ENCODE results near the gene PTGIS.

The PTGIS gene

DNA sequence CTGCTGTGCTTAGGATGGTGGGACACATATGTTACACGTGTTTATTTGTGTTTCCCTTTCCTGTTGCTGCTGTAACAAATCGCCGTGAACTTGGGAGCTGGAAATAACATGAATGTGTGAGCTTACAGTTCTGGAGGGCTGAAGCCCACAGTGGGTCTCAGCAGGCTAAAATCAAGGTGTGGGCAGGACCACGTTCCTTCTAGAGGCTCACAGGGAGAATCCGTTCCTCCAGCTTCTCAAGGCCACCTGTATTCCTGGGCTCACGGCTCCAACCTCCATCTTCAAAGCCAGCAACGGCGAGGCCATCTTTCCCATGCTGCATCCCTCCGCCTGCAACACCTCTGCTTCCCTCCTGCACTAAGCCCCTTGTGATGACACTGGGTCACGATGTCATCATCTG is 27.4 kb upstream of the PTGIS start:
- DNase-seq, result no peak

DNA sequence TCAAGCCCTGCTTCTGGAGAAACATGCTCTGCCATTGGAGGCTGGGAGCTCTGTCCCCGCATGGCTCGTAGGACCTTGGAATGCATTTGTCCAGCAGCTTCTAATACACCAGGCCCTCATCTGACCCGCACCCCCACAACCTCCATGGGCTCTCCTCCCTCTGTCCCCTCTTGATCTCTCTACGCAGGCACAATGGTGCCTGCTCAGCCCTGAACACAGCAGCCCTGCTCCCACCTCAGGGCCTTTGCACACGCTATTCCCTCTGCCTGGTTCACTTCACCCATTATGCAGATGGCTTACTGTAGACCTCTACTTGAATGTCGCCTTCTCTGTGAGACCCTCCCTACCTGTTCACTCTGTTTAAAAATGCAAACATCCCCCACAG is 27.0 kb upstream of the PTGIS start:
- peak; percentile 46 for DNase-seq

DNA sequence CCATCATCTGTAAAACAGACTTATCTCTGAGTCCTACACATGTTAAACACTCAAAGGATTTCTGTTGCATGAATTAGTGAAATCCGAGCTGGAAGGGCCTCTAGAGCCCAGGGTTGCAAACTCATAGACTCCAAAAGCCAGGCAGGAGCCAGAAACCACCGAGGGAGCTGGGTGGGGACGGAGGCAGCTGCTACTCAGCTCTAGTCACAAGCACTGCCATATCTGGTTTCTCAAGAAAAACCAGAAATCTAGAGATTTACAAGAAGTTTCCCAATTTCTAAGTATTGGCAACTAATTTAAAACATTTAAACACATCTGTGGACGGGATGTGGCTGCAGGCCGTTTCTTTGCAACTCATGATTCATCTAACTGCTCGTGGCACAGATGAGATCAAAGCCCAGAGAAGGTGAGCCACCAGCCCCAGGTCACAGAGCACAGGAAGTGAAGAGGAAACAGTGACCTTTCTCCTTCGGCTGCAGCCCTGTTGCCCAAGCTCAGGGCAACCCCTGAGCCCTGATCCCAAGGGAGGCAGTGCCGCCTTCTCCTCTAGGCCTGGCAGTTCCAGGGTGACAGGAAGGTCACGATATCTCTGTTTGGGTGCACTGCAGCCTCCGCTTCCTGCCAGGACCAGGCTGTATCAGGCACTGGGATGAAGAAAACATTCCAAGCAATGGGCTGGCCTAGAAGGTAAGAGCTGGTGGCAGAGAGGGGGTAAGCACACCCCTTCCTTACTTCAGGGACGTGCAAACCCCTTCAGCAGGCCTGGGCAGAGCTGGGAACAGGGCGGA is 26.4 kb upstream of the PTGIS start:
- DNase-seq, result peak; percentile 88

DNA sequence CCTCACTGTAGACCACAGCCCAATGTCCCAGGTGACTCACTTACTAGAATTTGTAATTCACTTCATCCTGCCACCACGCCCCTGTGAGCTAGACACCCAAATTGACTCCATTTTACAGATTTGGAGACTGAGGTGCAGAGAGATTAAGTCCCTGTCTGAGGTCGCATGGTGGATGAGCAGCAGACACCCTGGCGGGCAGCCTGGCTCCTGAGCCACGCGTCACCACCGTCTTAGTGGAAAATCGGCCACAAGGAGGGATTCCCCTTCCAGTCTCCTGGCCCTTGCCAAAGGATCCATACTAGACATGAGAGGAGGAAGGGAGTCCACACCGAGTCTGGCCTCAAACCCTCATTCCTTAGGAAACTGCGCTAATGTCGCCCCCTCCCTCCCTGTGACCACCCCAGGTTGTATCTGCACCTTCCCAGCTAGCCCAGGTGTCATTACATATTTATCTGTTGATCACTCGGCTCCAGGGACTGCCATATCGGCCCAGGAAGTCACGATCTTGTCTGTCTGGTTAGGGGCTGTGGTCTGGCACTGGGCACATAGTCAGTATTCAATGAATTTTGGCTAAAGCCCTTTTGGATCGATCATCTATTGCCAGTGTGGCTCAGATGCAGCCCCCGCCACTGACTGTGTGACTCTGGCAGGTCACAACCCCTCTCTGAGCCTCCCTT is 25.7 kb upstream of the PTGIS start:
- peak; percentile 70 for DNase-seq

DNA sequence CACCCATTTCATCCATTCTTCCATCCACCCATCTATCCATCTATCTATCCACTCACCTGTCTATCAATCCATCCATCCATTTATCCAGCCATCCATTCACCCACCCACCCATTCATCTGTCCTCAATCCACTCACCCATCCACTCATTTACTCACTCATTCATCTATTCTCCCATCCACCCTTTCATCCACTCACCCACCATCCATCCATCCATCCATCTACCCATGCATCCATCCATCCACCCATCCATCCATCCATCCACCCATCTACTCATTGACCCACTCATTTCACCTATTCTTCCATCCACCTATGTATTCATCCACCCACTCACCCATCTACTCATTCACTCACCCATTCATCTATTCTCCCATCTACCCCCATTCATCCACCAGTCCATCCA is 24.2 kb upstream of the PTGIS start:
- DNase-seq, result no peak

DNA sequence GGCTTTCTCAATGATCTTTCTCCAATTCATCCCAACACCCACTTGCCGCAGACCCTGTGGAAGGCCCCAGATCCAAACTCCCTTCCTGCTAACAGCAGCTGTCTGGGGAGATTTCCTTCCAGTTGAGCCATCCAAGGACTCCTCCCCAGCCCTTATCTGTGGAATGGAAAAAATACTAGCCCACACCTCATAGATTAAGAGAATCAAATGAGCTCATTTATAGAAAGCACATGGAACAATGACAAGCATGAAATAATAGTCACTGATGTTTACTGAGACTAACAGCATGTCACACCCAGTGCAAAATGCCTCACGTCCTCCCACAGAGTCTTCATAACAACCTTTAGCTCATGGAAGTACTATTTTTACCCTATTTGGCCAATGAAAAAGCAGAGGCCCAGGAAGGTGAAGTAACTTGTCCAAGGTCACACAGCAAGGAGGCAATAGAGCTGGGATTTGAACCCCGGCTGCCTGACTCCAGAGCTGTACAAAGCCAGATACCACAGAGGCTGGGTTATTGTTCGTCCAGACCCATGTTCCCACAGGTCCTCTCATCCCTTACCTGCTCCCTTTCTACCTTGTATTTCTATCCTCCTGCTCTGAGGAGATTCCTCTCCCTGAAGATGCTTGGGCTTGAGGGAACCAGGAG is 23.4 kb upstream of the PTGIS start:
- peak; percentile 61 for DNase-seq

DNA sequence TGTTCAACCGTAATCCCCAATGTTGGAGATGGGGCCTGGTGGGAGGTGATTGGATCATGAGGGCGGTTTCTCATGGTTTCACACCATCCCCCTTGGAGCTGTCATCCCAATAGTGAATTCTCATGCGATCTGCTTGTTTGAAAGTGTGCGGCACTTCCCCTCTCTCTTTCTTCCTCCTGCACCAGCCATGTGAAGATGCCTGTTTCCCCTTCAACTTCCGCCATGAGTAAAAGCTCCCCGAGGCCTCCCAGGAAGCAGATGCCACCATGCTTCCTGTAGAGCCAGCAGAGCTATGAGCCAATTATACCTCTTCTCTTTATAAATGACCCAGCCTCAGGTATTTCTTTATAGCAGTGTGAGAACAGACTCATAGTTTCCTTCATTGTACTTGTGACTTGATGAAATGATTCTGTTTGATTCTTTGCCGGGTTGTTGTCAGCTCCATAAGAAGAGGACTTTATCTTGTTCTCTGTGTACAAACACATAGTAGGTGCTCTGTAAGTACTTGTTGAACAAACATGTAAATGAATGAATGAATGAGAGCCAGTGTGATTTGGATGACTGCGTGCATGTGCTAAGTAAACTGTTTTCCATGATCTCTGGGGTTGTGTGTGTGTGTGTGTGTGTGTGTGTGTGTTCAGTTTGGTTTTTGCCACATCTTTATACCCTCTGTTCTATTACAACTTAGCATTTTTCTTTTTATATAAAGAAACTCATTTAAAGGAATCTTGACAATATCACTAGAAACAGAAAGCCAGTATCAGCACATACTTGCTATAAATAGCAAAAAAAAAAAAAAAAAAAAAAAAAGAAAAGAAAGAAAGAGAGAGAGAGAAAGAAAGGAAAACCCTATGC is 22.5 kb upstream of the PTGIS start:
- DNase-seq, result peak; percentile 34

DNA sequence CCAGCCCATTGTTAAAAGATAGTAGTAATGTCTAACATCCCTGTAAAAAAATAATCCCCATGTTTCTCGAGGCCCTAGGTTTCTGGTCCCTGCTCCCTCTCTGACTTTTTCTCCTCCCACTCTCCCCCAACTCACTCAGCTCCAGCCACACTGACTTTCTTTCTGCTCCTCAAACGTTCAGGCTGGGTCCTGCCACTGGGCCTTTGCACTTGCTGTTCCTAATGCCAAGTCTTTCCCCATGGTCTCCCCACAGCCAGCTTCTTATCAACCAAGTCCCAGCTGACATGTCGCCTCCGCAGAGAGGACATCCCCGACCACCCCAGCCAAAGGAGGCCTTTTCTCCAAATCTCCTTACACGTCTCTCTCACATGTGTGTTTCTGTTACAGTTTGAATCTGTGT is 21.8 kb upstream of the PTGIS start:
- DNase-seq, result no peak

DNA sequence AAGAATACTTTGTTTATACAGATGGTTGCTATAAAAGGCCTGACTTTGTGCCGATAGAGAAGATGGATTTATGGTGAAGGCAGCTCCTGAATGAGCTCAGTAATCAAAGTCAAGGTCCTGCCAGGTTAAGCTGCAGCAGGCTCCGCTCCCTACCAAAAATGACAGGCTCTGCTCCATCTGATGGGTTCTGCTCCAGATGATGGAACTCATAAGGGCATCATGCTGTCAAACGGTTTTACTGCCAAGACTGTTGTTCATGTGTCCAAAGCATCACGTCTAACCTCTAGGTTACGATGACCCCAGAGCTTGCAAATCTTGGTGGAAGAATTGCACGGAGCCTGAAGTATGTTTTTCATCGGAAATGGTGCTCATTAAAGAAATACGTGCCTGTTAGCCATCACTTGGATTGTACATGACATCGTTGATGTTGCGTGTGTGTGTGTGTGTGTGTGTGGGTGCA is 19.2 kb upstream of the PTGIS start:
- no peak for DNase-seq

DNA sequence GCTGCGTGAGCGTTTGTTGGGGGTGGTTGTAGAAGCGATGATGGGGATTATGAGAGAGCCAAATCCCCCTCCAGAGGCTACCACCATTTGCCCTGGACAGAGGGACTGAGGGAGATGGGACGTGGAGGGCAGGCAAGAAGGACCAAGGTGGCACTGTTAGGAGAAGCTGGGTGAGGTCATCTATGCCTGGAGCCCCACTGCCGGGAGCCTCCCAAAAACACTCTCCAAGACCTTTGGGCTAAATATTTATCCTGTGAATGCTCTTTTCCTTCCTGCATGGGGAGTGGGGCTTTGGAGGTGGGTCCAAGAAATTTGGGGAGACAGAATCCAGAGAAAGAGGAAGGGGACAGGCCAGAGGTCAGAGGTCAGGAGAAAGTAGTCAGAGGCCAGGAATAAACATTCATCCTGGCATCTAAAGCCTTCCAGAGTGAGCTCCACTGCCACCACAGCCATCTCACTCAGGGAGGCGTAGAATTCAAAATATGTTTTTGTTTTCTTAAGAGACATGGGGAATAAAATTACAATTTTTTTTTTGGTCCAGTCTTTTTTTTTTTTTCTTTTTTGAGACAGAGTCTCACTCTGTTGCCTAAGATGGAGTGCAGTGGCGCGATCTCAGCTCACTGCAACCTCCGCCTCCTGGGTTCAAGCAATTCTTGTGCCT is 17.8 kb upstream of the PTGIS start:
- DNase-seq, result no peak

DNA sequence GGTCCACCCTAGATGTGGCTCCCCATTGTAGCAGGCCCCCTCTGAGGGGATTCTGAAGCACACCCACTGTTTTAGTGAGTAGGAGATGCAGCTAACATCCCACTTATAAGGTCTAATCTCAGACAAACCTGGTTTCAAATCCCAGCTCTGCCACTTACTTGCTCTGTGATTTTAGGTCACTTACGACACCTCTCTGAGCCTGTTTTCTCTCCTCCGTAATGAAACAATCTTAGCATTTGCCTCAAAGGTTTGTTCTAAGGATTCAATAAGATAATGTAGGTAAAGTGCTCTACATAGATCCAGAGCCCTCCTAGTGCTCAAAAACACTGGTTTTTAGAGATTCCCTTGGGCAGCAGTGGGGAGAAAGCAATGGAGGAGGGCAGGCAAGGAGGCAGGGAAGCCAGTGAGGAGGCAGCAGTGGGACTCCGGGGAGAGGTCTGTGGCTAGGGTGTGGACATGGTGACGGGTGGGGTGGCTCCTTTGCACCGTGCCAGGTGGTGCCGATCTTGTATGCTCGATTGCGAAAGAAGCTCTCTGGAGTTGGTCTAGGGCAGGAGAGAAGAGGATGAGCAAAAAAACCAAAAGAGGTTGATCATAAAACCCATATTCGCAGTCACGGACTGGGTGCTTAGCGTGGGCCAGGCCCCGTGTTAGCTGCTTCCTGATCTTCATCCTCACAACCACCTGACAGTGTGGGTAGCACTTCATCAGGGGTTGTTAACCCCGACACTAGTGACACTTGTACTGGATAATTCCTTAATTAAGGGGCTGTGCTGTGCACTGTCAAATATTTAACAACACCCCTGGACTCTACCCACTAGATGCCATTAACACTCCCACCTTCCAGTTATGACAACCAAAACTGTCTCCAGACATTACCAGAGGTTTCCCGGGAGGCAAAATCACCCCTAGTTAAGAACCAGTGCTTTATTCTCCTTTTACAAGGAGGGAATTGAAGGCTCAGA is 16.8 kb upstream of the PTGIS start:
- no peak for DNase-seq

DNA sequence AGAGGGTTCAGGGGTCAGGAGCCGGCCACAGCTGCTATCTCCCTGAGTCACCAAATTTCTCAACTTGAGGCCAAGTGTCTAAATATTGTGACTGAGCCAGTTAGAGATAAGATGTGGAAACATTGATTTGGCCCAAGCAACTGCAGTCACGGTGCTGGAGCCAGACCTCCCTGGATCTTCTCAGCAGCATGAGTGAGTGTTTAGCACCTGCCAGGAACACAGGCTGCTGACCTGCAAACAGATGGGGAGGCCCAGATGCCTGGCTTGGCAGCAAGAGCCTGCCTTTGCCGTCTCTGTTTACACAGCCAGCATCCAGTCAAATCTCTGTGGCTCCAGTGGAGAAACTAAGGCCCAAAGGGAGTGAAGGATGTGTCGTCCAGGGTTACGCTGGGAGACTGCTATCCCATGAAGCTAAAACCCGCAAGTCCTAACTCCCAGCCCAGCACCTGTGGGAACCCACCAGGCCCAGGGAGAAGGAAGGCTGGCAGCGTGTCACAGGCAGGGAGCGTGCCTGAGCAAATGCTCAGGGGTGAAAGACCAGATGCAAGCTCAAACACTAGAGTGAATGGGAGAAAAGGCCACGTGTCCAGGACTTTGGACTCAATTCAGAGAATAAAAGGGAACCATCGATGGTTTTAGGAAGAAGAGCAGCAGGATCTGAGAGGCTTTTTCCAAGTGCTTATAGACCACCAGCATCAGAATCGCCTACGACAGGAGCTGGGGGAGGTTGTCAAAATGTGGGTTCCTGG is 15.9 kb upstream of the PTGIS start:
- DNase-seq, result peak; percentile 17

DNA sequence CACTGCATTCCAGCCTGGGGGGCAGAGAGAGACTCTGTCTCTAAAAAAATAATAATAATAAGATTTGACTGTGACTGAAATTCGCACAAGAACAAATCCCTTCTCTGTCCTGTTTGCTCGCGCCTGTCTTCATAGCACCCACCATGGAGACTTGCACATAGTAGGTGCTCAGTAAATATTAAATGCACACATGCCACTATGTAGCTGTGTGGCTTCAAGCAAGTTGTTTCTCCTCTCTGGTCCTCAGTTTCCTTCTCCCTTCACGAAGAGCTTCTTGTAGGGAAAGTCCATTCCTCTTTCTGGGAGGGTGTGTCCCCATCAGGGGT is 15.4 kb upstream of the PTGIS start:
- no peak for DNase-seq

DNA sequence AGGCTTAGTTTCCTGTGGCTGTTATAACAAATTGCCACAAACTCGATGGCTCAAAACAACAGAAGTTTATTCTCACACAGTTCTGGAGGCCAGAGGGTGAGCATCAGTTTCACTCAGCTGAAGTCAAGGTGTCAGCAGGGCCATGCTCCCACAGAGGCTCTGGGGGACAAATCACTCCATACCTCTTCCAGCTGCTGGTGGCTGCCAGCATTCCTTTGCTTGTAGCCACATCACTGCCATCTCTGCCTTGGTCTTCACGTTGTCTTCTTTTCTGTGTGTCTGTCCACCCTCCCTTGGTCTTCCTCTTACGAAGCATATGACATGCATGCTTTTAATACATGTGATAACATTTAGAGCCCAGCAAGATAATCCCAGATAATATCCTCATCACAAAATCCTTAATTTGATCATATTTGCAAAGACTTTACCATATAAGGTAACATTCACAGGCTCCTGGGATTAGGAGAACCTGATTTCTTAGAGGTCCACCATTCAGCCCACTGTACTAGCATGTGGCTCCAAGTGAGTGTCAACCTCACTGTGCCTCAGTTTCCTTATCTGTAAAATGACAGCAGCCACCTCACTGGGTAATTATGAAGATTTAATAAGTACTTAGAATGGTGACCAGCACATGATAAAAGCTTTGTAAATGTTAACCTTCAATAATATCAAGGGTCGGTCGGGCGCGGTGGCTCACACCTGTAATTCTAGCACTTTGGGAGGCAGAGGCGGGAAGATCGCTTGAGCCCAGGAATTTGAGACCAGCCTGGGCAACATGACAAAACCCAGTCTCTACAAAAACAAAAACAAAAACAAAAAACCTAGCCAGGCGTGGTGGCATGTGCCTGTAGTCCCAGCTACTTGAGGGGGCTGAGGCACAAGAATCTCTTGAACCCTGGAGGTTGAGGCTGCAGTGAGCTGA is 14.7 kb upstream of the PTGIS start:
- DNase-seq, result no peak

DNA sequence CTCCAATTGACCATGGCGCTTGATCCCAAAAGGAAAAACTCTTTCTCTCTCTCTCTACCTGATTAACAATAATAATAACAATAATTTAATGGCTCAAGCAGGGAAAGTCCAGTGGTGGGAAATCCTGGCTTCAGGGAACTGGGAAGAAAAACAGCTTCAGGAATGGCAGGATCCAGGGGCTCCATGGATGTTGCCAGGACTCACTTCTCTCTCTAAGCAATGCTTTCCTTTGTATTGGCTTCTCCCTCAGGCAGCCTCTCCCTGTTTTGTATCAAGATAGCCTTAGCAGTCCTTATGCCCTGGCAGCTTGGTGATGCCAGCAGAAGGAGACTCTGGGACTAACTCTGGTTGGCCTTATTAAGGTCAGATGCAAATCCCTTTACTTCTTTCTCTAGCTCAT is 13.5 kb upstream of the PTGIS start:
- DNase-seq, result no peak

DNA sequence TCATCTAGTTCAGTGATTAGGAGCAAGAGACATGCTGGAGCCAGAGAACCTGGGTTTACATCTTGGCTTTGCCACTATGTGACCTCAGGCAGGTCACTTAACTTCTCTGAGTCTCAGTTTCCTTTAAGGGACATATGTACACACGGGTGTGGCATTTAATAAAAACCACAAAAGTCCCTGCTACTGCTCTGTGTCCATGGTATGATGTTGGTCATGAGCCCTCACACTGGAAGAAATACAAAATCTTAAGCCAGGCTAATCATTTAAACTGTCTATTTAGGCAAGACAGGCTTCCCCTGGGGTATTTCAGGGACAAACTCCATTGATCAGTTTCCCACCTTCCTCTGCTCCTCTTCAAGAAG is 12.9 kb upstream of the PTGIS start:
- DNase-seq, result no peak

DNA sequence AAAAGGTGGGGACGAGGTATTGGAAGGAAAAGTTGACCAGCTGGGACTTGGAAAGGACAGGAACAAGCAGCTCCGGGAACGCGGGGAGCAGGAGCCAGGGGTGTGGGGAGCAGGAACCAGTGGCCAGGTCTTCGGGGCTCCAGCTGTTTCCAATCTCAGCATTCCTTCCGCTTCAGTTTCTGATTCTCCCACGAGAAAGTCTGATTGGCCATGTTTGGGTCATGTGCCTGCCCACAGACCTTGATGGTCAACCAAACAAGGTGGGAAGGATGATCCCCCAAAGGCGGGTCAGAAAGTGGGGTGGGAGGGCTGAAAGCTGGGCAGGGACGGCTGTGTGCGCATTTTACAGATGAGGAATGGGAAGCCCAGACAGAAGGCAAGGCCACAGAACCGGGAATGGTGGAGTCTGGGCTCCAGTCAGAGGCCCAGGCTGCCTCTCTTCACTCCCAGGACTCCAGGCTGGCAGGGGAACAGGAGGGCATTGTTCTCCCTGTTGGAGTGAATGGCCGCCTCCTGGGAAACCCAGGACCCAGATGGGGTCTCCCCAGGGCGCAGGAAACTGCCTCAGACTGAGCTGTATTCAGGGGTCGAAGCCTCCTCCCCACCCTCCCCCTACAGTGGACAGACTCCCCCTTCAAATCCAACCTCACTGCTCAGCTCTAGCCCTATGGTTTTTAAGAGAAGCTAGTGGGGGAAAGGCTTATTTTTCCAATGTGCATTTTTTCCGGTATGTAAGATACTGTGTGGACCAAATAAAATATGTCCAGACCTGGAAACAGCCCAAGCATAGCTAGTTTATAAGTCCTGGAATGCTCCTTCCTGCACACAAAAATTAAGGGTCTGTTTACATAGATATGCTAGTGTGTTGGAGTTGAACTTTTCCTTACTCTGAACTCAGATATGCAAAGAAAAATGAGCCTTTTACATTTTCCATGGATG is 12.2 kb upstream of the PTGIS start:
- no peak for DNase-seq

DNA sequence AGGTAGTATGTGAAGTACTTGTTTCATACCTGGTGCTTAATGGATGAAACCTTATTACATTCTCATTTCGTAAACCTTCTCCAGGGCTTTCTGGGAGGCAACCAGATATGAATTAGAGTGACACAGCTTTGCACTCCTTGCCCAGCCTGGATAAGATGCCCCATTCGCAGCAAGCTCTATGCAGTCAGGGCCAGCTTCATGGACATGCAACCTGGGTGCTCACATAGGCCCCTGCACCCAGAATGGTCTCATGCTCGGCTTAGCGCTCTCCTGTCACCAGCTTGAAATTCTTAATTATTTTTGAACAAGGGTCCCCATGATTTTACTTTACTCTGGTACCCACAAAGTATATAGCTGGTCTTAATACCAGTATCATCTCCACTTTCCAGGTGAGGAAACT is 11.3 kb upstream of the PTGIS start:
- no peak for DNase-seq

DNA sequence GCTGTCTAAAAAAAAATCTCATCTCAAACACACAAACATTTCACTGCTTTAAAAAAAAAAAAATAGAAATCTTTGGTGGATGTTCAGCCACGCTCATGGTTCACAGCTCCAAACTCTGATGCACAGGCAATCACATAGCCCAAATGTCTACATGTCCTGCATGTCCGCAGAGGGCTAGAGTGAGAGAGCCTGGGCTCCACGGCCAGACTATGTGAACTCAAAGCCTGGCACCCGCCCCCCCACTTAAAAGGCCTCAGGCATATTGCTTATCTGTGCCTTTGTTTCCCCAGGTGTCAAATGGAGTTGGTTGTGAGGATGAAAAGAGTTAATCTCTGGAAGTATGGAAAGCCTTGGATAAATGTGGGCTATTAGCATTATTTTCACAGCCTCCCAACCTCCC is 10.5 kb upstream of the PTGIS start:
- DNase-seq, result no peak

Measured in activated CD4-positive, alpha-beta T cell treated with anti-CD3 and anti-CD28 coated beads for 48 hours (primary cell).